ENCODE data around the gene LRRC8A. TPM values are rescaled to one million over a fixed set of nuclear protein-coding genes. Genes with fewer than 3 reads are reported as not detected.

Gene LRRC8A
- total RNA-seq, 6 donors from 2014 or later, result 49.0 to 132 (median 67.0) TPM

DNA sequence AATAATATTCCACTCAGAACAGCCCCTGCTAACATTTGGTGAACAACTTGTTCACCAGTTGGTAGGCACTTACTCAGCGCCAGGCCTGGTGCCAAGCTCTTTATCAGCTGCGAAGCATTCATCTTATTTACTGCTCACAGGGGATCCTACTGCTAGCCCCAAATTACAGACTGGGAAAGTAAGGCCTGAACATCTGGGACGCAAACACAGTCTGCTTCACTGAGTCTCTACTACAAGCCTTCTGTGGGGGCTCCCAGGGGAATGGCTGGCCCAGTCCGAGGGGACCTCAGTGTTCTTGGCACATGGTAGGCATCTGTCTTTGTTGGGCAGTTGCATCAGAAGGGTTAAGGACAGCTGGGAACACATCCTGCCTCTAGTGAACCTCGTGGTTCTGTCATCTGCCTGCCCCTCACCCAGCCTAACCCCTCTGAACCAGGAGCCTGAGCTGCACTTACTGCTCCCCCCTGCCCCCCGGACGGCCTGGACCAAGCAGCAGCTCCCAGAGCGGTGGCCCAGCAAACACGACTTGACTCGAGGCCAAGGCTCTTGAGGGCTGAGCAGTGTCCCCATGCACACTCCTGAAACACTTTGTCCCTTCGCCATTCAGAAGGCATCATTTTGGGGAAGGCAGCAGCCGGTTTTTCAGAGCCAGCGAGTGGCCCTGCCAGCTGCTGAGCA is 38.6 kb downstream of the LRRC8A start, which contains the start of gene PHYHD1:
Gene PHYHD1, plus strand, starts transcription at position 602 of the 678 bp plus-strand sequence. CDS start 1,342 bp downstream, outside the sequence.
- Histone ChIP-seq H3K9me3 (no peaks in the 10 kb centered on the region), H3K27me3 (no peaks in the 10 kb centered on the region), H3K4me1 (peaks cover 50 to 70% (median 63%) of the 10 kb centered on the region in 4 donors), H3K27ac (peak within 1 kb of the TSS; percentile 84 to 97 (median 90)), H3K4me3 (peak within 1 kb of the TSS; percentile 5 to 65 (median 54)), H3K36me3 (peaks cover 0 to 24% (median 12%) of the 10 kb centered on the region in 4 donors)
- ATAC-seq (ENCODE audit: low FRiP score in 2 of 2), result no peak
- WGBS, 2 donors, result 58 to 76% methylated on average over 8 to 13 of the region's 13 CpGs
- peak; percentile 73 to 85 for DNase-seq
- TF ChIP-seq, protein P1, sequence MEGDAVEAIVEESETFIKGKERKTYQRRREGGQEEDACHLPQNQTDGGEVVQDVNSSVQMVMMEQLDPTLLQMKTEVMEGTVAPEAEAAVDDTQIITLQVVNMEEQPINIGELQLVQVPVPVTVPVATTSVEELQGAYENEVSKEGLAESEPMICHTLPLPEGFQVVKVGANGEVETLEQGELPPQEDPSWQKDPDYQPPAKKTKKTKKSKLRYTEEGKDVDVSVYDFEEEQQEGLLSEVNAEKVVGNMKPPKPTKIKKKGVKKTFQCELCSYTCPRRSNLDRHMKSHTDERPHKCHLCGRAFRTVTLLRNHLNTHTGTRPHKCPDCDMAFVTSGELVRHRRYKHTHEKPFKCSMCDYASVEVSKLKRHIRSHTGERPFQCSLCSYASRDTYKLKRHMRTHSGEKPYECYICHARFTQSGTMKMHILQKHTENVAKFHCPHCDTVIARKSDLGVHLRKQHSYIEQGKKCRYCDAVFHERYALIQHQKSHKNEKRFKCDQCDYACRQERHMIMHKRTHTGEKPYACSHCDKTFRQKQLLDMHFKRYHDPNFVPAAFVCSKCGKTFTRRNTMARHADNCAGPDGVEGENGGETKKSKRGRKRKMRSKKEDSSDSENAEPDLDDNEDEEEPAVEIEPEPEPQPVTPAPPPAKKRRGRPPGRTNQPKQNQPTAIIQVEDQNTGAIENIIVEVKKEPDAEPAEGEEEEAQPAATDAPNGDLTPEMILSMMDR (IDR thresholded peaks at IDR 0.05), result no peak
- TF ChIP-seq POLR2A (IDR thresholded peaks at IDR 0.05) (peak in 1 of 4 donors; percentile 53), EP300 (IDR thresholded peaks at IDR 0.05) (peak in 1 of 4 donors; percentile 79), POLR2AphosphoS5 (IDR thresholded peaks at IDR 0.05) (peak; percentile 54 to 70)

DNA sequence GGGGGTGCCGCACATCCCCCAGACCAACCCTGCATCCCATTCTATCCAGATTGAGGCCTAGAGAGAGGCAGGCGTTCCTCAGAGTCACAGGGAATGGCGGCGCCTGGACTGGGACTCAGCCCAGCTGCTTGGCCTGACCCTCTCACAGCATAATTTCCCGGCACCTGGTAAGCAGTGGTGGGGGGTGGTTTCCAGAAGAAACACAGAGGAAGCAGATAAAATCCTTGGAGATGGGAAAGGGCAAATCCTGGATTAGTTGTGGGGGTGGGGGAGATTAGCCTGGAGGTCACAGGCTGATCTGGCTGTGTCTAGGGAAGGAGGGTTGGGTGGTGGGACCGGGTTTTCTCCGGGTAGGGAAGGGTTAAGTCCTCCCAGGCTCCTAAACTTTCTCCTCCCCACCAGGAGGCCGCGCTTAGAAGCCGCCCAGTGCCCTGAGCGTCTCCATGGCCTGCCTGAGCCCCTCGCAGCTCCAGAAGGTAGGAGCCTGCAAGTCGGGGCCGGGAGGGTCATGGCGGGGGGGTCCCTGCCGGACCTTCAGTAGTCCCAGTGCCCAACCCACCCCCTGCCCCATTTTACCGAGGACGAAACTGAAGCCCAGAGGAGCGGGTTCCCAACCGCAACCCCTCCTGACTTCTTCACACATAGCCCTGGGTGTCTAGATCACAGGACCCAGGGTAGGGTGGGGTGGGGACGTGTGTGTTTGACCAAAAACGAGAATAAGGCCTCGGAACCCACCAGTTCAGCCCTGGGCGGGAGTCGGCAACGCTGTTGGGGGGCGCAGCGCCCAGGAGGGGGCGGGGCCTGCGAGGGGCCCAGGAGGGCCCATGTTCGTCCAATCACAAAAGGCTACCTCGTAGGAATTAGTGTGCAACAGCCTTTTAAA is 40.2 kb downstream of the LRRC8A start:
- TF ChIP-seq POLR2A (IDR thresholded peaks at IDR 0.05) (peak in 2 of 4 donors; percentile 17 to 49), EP300 (IDR thresholded peaks at IDR 0.05) (no peak), POLR2AphosphoS5 (IDR thresholded peaks at IDR 0.05) (peak in 1 of 2 donors; percentile 20)
- TF ChIP-seq, protein P1 (IDR thresholded peaks at IDR 0.05), result peak in 1 of 6 experiments; percentile 29
- Histone ChIP-seq H3K36me3 (peaks cover 0 to 12% (median 5%) of the 10 kb centered on the region in 4 donors), H3K4me3 (peak overlapping the region; percentile 13 to 65 (median 54)), H3K9me3 (no peaks in the 10 kb centered on the region), H3K4me1 (peaks cover 35 to 54% (median 48%) of the 10 kb centered on the region in 4 donors), H3K27me3 (no peaks in the 10 kb centered on the region), H3K27ac (peak overlapping the region; percentile 84 to 97 (median 90))
- 16 to 17% methylated on average over 22 to 25 of the region's 32 CpGs for whole genome bisulfite sequencing, 2 donors
- ATAC-seq (ENCODE audit: low FRiP score in 2 of 2) (peak; percentile 83 to 88), DNase-seq (peak; percentile 61 to 91)

DNA sequence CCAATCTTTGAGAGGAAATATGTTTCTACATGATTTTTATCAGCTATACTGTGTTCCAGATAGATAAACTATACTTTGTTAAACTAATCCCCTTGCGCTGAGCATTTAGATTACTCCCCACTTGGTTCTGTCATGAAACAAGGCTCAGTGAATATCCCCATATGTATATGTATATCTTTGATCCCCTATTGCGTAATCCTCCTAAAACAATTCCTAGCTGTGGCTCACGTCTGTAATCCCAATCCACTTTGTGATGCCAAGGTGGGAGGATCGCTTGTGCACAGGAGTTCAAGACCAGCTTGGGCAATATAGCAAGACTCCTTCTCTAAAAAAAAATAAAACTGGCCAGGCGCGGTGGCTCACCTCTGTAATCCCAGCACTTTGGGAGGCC is 41.6 kb downstream of the LRRC8A start:
- Histone ChIP-seq H3K4me3 (peak overlapping the region in 1 of 4 donors; percentile 65), H3K27me3 (no peaks in the 10 kb centered on the region), H3K9me3 (no peaks in the 10 kb centered on the region), H3K4me1 (peaks cover 29 to 56% (median 51%) of the 10 kb centered on the region in 4 donors), H3K27ac (peak overlapping the region; percentile 84 to 97 (median 90)), H3K36me3 (peaks cover 0 to 11% (median 0%) of the 10 kb centered on the region in 4 donors)
- ATAC-seq (ENCODE audit: low FRiP score in 2 of 2), result no peak
- no peak for DNase-seq
- WGBS, 2 donors, result 88 to 90% methylated on average over 6 of the region's 6 CpGs
- TF ChIP-seq, protein P1 (IDR thresholded peaks at IDR 0.05), result no peak
- TF ChIP-seq POLR2A (IDR thresholded peaks at IDR 0.05) (no peak), POLR2AphosphoS5 (IDR thresholded peaks at IDR 0.05) (no peak), EP300 (IDR thresholded peaks at IDR 0.05) (no peak)

- DNase-seq (peak in 1 of 2 donors; percentile 48), ATAC-seq (ENCODE audit: low FRiP score in 2 of 2) (peak; percentile 75 to 77)
- H3K9me3 ChIP-seq, result no peaks in the 10 kb centered on the region
- no peaks in the 10 kb centered on the region for H3K27me3 ChIP-seq
- TF ChIP-seq, protein P1 (IDR thresholded peaks at IDR 0.05), result peak; percentile 79 to 90 (median 87)
- TF ChIP-seq POLR2A (IDR thresholded peaks at IDR 0.05), result no peak
- no peak overlapping the region for H3K4me3 ChIP-seq
- 29 to 38% methylated on average over 10 of the region's 10 CpGs for WGBS, 2 donors
- H3K36me3 ChIP-seq, result peaks cover 0 to 11% (median 0%) of the 10 kb centered on the region in 4 donors
- peak overlapping the region in 2 of 4 donors; percentile 16 to 63 for H3K27ac ChIP-seq
- peaks cover 0 to 18% (median 14%) of the 10 kb centered on the region in 4 donors for H3K4me1 ChIP-seq
Observed at GRCh38 chr9:128927731-128928411, 45.9 kb downstream of the LRRC8A start.

Measured in upper lobe of left lung (tissue), 6 donors.